Adrenal gland (tissue), 5 donors: ENCODE measurements around the gene PPP2R5A.

Source experiments
- CTCF ChIP-seq, 6 experiments: fragments of 450-650 bp in 4 of 6; fragments of 200-600 bp in 2 of 6; sonication (generic) in 1 of 6; IDR thresholded peaks; 1 replicate in 5 of 6; 2 replicates in 1 of 6; pipeline versions ENCODE4 v1.5.1 to v1.8.0; 2016 to 2021; ENCODE audit warnings: antibody characterized with exemption in 6 of 6, mild to moderate bottlenecking in 2 of 6, moderate library complexity in 1 of 6
- POLR2A ChIP-seq, 2 donors: fragments of 450-650 bp; IDR thresholded peaks; one replicate each; pipeline ENCODE4 v1.6.1; 2017; ENCODE audit warnings: antibody characterized with exemption in 2 of 2, mild to moderate bottlenecking in 2 of 2, moderate library complexity in 1 of 2
- donor health status: DM: no; HTN: no; CAD: no.

- TF ChIP-seq CTCF (IDR thresholded peaks at IDR 0.05) = no peak
- TF ChIP-seq POLR2A (IDR thresholded peaks at IDR 0.05) = no peak
These were observed 47.6 kb upstream of the PPP2R5A start for GRCh38 chr1:212237651-212238050.
